Measurements from ENCODE around the gene CDH23. TPM values are rescaled to one million over a fixed set of nuclear protein-coding genes. Genes with fewer than 3 reads are reported as not detected.

CDH23 gene
- total and polyA plus RNA-seq, 5 donors, result 2.4 to 6.3 (median 5.2) TPM

GRCh38 chr10:71833451-71834342 is 437.0 kb downstream of the CDH23 start:
- Histone ChIP-seq H3K4me3 (ENCODE audit: low read length) (no peak overlapping the region), H3K4me1 (ENCODE audit: control insufficient read depth, insufficient read depth, low read length) (peaks cover 25% of the 10 kb centered on the region), H3K9me3 (ENCODE audit: control insufficient read depth, low read length) (no peaks in the 10 kb centered on the region), H3K27me3 (ENCODE audit: control insufficient read depth, insufficient read depth) (no peaks in the 10 kb centered on the region), H3K27ac (ENCODE audit: low read length) (no peak overlapping the region)
- intact Hi-C loops (cut with DNase I), result loop anchor here in 3 of 4 donors (10.0 kb wide), 1 partner anchor 61 kb away; no protein-coding TSS in a partner anchor
- WGBS, result 96% methylated on average over 8 of the region's 8 CpGs
- ATAC-seq (no peak), DNase-seq (no peak)

GRCh38 chr10:71834343-71834674 is 437.6 kb downstream of the CDH23 start:
- no peaks in the 10 kb centered on the region for H3K9me3 ChIP-seq (ENCODE audit: control insufficient read depth, low read length)
- no peaks in the 10 kb centered on the region for H3K27me3 ChIP-seq (ENCODE audit: control insufficient read depth, insufficient read depth)
- peaks cover 25% of the 10 kb centered on the region for H3K4me1 ChIP-seq (ENCODE audit: control insufficient read depth, insufficient read depth, low read length)
- no peak for DNase-seq
- intact Hi-C loops (cut with DNase I), result loop anchor here in 3 of 4 donors (10.0 kb wide), 1 partner anchor 60 kb away; no protein-coding TSS in a partner anchor
- WGBS, result 89% methylated on average over 14 of the region's 14 CpGs
- H3K27ac ChIP-seq (ENCODE audit: low read length), result no peak overlapping the region
- ATAC-seq, result no peak
- H3K4me3 ChIP-seq (ENCODE audit: low read length), result no peak overlapping the region

- Histone ChIP-seq H3K4me3 (ENCODE audit: low read length) (no peak overlapping the region), H3K27me3 (ENCODE audit: control insufficient read depth, insufficient read depth) (no peaks in the 10 kb centered on the region), H3K27ac (ENCODE audit: low read length) (peak overlapping the region; percentile 86), H3K4me1 (ENCODE audit: control insufficient read depth, insufficient read depth, low read length) (peaks cover 32% of the 10 kb centered on the region), H3K9me3 (ENCODE audit: control insufficient read depth, low read length) (no peaks in the 10 kb centered on the region)
- WGBS, result 30% methylated on average over 11 of the region's 11 CpGs
- ATAC-seq (peak; percentile 57 to 67), DNase-seq (peak; percentile 83 to 89 (median 86))
- intact Hi-C loops (cut with DNase I), result loop anchor here in 3 of 4 donors (10.0 kb wide), 1 partner anchor 59 kb away; no protein-coding TSS in a partner anchor
Observed at GRCh38 chr10:71835671-71836595, 439.2 kb downstream of the CDH23 start.

GRCh38 chr10:71836596-71836974 is 439.9 kb downstream of the CDH23 start:
- Histone ChIP-seq H3K4me1 (ENCODE audit: control insufficient read depth, insufficient read depth, low read length) (peaks cover 34% of the 10 kb centered on the region), H3K27me3 (ENCODE audit: control insufficient read depth, insufficient read depth) (no peaks in the 10 kb centered on the region), H3K9me3 (ENCODE audit: control insufficient read depth, low read length) (no peaks in the 10 kb centered on the region), H3K27ac (ENCODE audit: low read length) (peak overlapping the region; percentile 86), H3K4me3 (ENCODE audit: low read length) (no peak overlapping the region)
- no peak for DNase-seq
- intact Hi-C loops (cut with DNase I), result loop anchor here in 3 of 4 donors (10.0 kb wide), 1 partner anchor 58 kb away; no protein-coding TSS in a partner anchor
- WGBS, result 30% methylated on average over 4 of the region's 4 CpGs
- ATAC-seq, result peak; percentile 50 to 76

GRCh38 chr10:71837098-71837827 is 440.5 kb downstream of the CDH23 start:
- 66% methylated on average over 17 of the region's 17 CpGs for WGBS
- Histone ChIP-seq H3K4me3 (ENCODE audit: low read length) (no peak overlapping the region), H3K27ac (ENCODE audit: low read length) (peak overlapping the region; percentile 86), H3K9me3 (ENCODE audit: control insufficient read depth, low read length) (no peaks in the 10 kb centered on the region), H3K4me1 (ENCODE audit: control insufficient read depth, insufficient read depth, low read length) (peaks cover 34% of the 10 kb centered on the region), H3K27me3 (ENCODE audit: control insufficient read depth, insufficient read depth) (no peaks in the 10 kb centered on the region)
- intact Hi-C loops (cut with DNase I), result loop anchor here in 3 of 4 donors (10.0 kb wide), 1 partner anchor 58 kb away; no protein-coding TSS in a partner anchor
- DNase-seq (no peak), ATAC-seq (peak in 1 of 2 donors; percentile 17)

GRCh38 chr10:71838264-71839211 is 441.8 kb downstream of the CDH23 start:
- Histone ChIP-seq H3K4me1 (ENCODE audit: control insufficient read depth, insufficient read depth, low read length) (peaks cover 39% of the 10 kb centered on the region), H3K4me3 (ENCODE audit: low read length) (no peak overlapping the region), H3K27me3 (ENCODE audit: control insufficient read depth, insufficient read depth) (no peaks in the 10 kb centered on the region), H3K9me3 (ENCODE audit: control insufficient read depth, low read length) (no peaks in the 10 kb centered on the region), H3K27ac (ENCODE audit: low read length) (peak overlapping the region; percentile 42)
- intact Hi-C loops (cut with DNase I), result loop anchor here in 3 of 4 donors (10.0 kb wide), 1 partner anchor 56 kb away; no protein-coding TSS in a partner anchor
- DNase-seq (no peak), ATAC-seq (peak in 1 of 2 donors; percentile 7)
- 60% methylated on average over 14 of the region's 14 CpGs for WGBS

GRCh38 chr10:71840177-71840957 is 443.6 kb downstream of the CDH23 start:
- Histone ChIP-seq H3K4me3 (ENCODE audit: low read length) (no peak overlapping the region), H3K27ac (ENCODE audit: low read length) (no peak overlapping the region), H3K9me3 (ENCODE audit: control insufficient read depth, low read length) (no peaks in the 10 kb centered on the region), H3K4me1 (ENCODE audit: control insufficient read depth, insufficient read depth, low read length) (peaks cover 42% of the 10 kb centered on the region), H3K27me3 (ENCODE audit: control insufficient read depth, insufficient read depth) (no peaks in the 10 kb centered on the region)
- WGBS, result 25% methylated on average over 6 of the region's 6 CpGs
- DNase-seq, result peak; percentile 82 to 91 (median 88)
- intact Hi-C loops (cut with DNase I), result no loop called here
- peak; percentile 65 to 72 for ATAC-seq

- no peaks in the 10 kb centered on the region for H3K9me3 ChIP-seq (ENCODE audit: control insufficient read depth, low read length)
- no peak overlapping the region for H3K4me3 ChIP-seq (ENCODE audit: low read length)
- H3K27me3 ChIP-seq (ENCODE audit: control insufficient read depth, insufficient read depth), result no peaks in the 10 kb centered on the region
- ATAC-seq (no peak), DNase-seq (no peak)
- WGBS, result 56% methylated on average over 4 of the region's 4 CpGs
- peaks cover 42% of the 10 kb centered on the region for H3K4me1 ChIP-seq (ENCODE audit: control insufficient read depth, insufficient read depth, low read length)
- no peak overlapping the region for H3K27ac ChIP-seq (ENCODE audit: low read length)
- intact Hi-C loops (cut with DNase I), result no loop called here
Observed at GRCh38 chr10:71840958-71841335, 444.2 kb downstream of the CDH23 start.

- WGBS, result 86% methylated on average over 2 of the region's 2 CpGs
- H3K4me3 ChIP-seq (ENCODE audit: low read length), result no peak overlapping the region
- peaks cover 29% of the 10 kb centered on the region for H3K4me1 ChIP-seq (ENCODE audit: control insufficient read depth, insufficient read depth, low read length)
- H3K9me3 ChIP-seq (ENCODE audit: control insufficient read depth, low read length), result no peaks in the 10 kb centered on the region
- intact Hi-C loops (cut with DNase I), result no loop called here
- DNase-seq (no peak), ATAC-seq (no peak)
- no peak overlapping the region for H3K27ac ChIP-seq (ENCODE audit: low read length)
- H3K27me3 ChIP-seq (ENCODE audit: control insufficient read depth, insufficient read depth), result no peaks in the 10 kb centered on the region
Observed at GRCh38 chr10:71842422-71842821, 445.7 kb downstream of the CDH23 start.

All from right cardiac atrium (tissue), 5 donors.